Loucy (cell line): ENCODE measurements around the gene LY86.

ENCODE experiments used
- H2AFZ ChIP-seq: fragments of 200-600 bp; sonication (generic); 2 replicates; pipeline ENCODE4 v1.6.0; 2016; ENCODE audit warnings: antibody characterized with exemption, mild to moderate bottlenecking, low read length, moderate library complexity
- H3F3A ChIP-seq: fragments of 200-600 bp; 2 replicates; pipeline ENCODE4 v1.6.0; 2016; ENCODE audit warnings: antibody characterized with exemption, low read depth, mild to moderate bottlenecking
- H3K27me3 ChIP-seq: fragments of 200-600 bp; sonication (generic); 2 replicates; pipeline ENCODE4 v1.6.1; 2014; ENCODE audit warnings: low read length, mild to moderate bottlenecking; ENCODE audit not compliant: insufficient read depth, poor library complexity, severe bottlenecking
- H3K36me3 ChIP-seq: fragments of 200-600 bp; sonication (generic); 2 replicates; pipeline ENCODE4 v1.6.1; 2016; ENCODE audit warnings: low read length; ENCODE audit not compliant: insufficient read depth
- H3K4me1 ChIP-seq: fragments of 200-600 bp; sonication (generic); 2 replicates; pipeline ENCODE4 v1.5.1; 2014; ENCODE audit warnings: low read length, mild to moderate bottlenecking; ENCODE audit not compliant: insufficient read depth, poor library complexity, severe bottlenecking
- H3K4me2 ChIP-seq: fragments of 200-600 bp; sonication (generic); 2 replicates; pipeline ENCODE4 v1.6.0; 2014; ENCODE audit warnings: antibody characterized with exemption, low read length, low read depth, mild to moderate bottlenecking; ENCODE audit not compliant: poor library complexity, severe bottlenecking
- H3K4me3 ChIP-seq: fragments of 200-600 bp; sonication (generic); 2 replicates; pipeline ENCODE4 v1.5.1; 2014; ENCODE audit warnings: low read length, mild to moderate bottlenecking, mixed read lengths; ENCODE audit not compliant: poor library complexity, severe bottlenecking
- H3K79me2 ChIP-seq: fragments of 200-600 bp; sonication (generic); 2 replicates; pipeline ENCODE4 v1.6.1; 2014; ENCODE audit warnings: low read length; ENCODE audit not compliant: insufficient read depth
- H3K9ac ChIP-seq: fragments of 200-600 bp; sonication (generic); 2 replicates; pipeline ENCODE4 v1.6.0; 2014; ENCODE audit warnings: mild to moderate bottlenecking, low read depth, low read length, moderate library complexity; ENCODE audit not compliant: poor library complexity, severe bottlenecking
- H3K9me2 ChIP-seq: fragments of 200-600 bp; sonication (generic); replicated peaks from 2 replicates; pipeline ENCODE4 v1.6.1; 2016; ENCODE audit warnings: low read depth, low read length, mixed read lengths
- H3K9me3 ChIP-seq: fragments of 200-600 bp; sonication (generic); 2 replicates; pipeline ENCODE4 v1.6.1; 2014; ENCODE audit warnings: mild to moderate bottlenecking, antibody characterized with exemption, low read length, low read depth; ENCODE audit not compliant: insufficient read depth
- H4K20me1 ChIP-seq: fragments of 200-600 bp; sonication (generic); 2 replicates; pipeline ENCODE4 v1.6.0; 2014; ENCODE audit warnings: antibody characterized with exemption, low read length, mild to moderate bottlenecking; ENCODE audit not compliant: insufficient read depth, poor library complexity, severe bottlenecking
- EZH2phosphoT487 ChIP-seq: fragments of 200-600 bp; IDR thresholded peaks from 2 replicates; pipeline ENCODE4 v1.6.1; 2018; ENCODE audit warnings: antibody characterized with exemption, mild to moderate bottlenecking, moderate library complexity, borderline replicate concordance
- TF ChIP-seq, protein P1 (sequence below): fragments of 200-600 bp; sonication (generic); conservative IDR thresholded peaks from 2 replicates; pipeline ENCODE4 v1.5.1; 2014; ENCODE audit warnings: mild to moderate bottlenecking, antibody characterized with exemption, low read length

The LY86 gene

DNA sequence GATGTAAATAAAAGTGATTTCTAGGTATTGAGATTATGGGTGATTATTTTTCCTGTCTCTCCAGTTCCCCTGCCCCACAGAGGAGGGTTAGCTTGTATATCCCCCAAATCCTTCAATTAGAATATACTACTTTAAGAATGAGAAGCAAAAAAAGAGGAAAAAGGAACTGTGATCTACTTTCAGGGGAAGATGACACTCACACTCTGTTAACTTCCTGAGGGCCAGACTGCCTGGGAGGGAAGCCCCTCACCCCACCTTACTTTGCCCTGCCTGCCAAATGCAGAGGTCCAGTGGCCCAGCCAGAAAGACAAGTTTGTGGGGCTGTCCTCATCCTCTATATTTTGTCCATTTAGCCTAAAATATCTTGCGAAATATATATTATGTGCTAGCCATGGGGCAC lies 9.2 kb upstream of the LY86 start:
- Histone ChIP-seq H3K36me3 (no peaks in the 10 kb centered on the region), H3F3A (no peaks in the 10 kb centered on the region), H3K9ac (no peak overlapping the region), H3K9me2 (no peaks in the 10 kb centered on the region), H4K20me1 (no peaks in the 10 kb centered on the region), H3K4me1 (no peaks in the 10 kb centered on the region), H3K9me3 (0 out of 2 replicates have a peak, but pooled peaks cover 2% of the 10 kb centered on the region), H2AFZ (no peak overlapping the region), H3K4me3 (no peak overlapping the region), H3K79me2 (no peaks in the 10 kb centered on the region), H3K27me3 (peaks cover 84% of the 10 kb centered on the region), H3K4me2 (no peak overlapping the region)
- TF ChIP-seq, protein P1, sequence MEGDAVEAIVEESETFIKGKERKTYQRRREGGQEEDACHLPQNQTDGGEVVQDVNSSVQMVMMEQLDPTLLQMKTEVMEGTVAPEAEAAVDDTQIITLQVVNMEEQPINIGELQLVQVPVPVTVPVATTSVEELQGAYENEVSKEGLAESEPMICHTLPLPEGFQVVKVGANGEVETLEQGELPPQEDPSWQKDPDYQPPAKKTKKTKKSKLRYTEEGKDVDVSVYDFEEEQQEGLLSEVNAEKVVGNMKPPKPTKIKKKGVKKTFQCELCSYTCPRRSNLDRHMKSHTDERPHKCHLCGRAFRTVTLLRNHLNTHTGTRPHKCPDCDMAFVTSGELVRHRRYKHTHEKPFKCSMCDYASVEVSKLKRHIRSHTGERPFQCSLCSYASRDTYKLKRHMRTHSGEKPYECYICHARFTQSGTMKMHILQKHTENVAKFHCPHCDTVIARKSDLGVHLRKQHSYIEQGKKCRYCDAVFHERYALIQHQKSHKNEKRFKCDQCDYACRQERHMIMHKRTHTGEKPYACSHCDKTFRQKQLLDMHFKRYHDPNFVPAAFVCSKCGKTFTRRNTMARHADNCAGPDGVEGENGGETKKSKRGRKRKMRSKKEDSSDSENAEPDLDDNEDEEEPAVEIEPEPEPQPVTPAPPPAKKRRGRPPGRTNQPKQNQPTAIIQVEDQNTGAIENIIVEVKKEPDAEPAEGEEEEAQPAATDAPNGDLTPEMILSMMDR: no peak
- no peak for TF ChIP-seq EZH2phosphoT487

DNA sequence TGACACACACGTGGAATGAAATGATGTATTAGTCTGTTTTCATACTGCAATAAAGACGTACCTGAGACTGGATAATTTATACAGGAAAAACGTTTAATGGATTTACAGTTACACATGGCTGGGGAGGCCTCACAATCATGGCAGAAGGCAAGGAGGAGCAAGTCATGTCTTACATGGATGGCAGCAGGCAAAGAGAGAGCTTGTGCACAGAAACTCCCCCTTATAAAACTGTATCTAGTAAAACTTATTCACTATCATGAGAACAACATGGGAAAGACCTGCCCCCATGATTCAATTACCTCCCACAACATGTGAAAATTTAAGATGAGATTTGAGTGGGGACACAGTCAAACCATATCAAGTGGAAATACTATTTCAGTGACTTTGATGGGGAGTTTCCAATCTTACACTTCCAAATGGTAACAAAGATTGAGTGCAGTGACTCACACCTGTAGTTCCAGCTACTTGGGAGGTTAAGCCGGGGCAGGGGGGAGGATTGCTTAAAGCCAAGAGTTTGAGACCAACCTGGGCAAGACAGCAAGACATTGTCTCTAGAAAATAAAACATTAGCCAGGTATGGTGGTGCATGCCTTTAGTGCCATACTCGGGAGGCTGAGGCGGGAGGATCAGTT lies 8.2 kb upstream of the LY86 start:
- Histone ChIP-seq H3K4me2 (no peak overlapping the region), H3K36me3 (no peaks in the 10 kb centered on the region)

DNA sequence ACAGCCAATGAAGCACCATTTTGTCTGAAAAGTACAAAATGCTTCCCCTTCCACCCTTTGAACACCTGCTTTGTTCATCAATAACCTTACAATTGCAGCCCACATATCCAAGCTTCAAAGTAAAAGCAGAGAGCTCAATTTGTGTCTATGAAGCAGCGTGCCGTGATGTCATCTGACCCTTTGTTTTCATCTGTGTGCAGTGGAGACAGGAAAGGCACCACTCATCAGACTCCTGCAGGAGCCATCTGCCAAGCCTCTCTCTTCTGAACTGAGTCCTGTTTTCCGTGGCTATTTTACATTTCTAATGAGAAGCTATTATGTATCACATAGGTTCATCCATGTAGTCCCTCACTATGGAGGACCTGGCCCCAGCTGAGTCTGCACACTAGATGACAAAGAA lies 7.5 kb upstream of the LY86 start:
- Histone ChIP-seq H2AFZ (no peak overlapping the region), H4K20me1 (no peaks in the 10 kb centered on the region), H3K9me3 (0 out of 2 replicates have a peak, but pooled peaks cover 2% of the 10 kb centered on the region), H3K4me3 (no peak overlapping the region), H3K36me3 (no peaks in the 10 kb centered on the region), H3K27me3 (peaks cover 73% of the 10 kb centered on the region), H3K4me2 (no peak overlapping the region), H3F3A (no peaks in the 10 kb centered on the region), H3K4me1 (no peaks in the 10 kb centered on the region), H3K9me2 (no peaks in the 10 kb centered on the region), H3K9ac (no peak overlapping the region), H3K79me2 (no peaks in the 10 kb centered on the region)
- TF ChIP-seq EZH2phosphoT487: no peak
- TF ChIP-seq, protein P1: no peak

More for the DNA sequence above, 8.2 kb upstream of the LY86 start:
- Histone ChIP-seq H3K9me3 (0 out of 2 replicates have a peak, but pooled peaks cover 2% of the 10 kb centered on the region), H3K9me2 (no peaks in the 10 kb centered on the region), H3K27me3 (peaks cover 75% of the 10 kb centered on the region), H3K9ac (no peak overlapping the region), H3K4me1 (no peaks in the 10 kb centered on the region), H3K79me2 (no peaks in the 10 kb centered on the region), H3K4me3 (no peak overlapping the region), H2AFZ (no peak overlapping the region), H4K20me1 (no peaks in the 10 kb centered on the region), H3F3A (no peaks in the 10 kb centered on the region)
- TF ChIP-seq, protein P1: no peak
- TF ChIP-seq EZH2phosphoT487: no peak
